Ovary (tissue), 9 donors: Measurements from ENCODE around the gene C1orf226. TPM values are rescaled to one million over a fixed set of nuclear protein-coding genes. Genes with fewer than 3 reads are reported as not detected.

Source experiments
- DNase-seq, 5 donors: peaks; one replicate each; pipeline ENCODE4 v3.0.0-alpha.2; 2019 to 2020
- H3K27ac ChIP-seq, 2 donors: fragments of 200-600 bp; one replicate each; pipeline versions ENCODE4 v1.5.1 to v1.8.0; 2019 to 2022
- H3K27me3 ChIP-seq: fragments of 200-600 bp; one replicate; pipeline ENCODE4 v1.8.0; 2022
- H3K36me3 ChIP-seq: fragments of 200-600 bp; sonication (generic); one replicate; pipeline ENCODE4 v1.5.1; 2019
- H3K4me1 ChIP-seq: one replicate; pipeline ENCODE4 v1.8.1; 2013; ENCODE audit warnings: mild to moderate bottlenecking, moderate library complexity; ENCODE audit not compliant: insufficient read depth
- H3K4me3 ChIP-seq: fragments of 200-600 bp; sonication (generic); one replicate; pipeline ENCODE4 v1.5.1; 2017
- H3K9me3 ChIP-seq, 2 donors: fragments of 200-600 bp in 1 of 2; sonication (generic) in 1 of 2; one replicate each; pipeline versions ENCODE4 v1.5.1 to v1.8.1; 2013 to 2019; ENCODE audit warnings: mild to moderate bottlenecking in 1 of 2, moderate library complexity in 1 of 2
- EP300 ChIP-seq: sonication (generic); formaldehyde crosslinking; IDR thresholded peaks from one replicate; pipeline ENCODE4 v1.6.1; 2017; ENCODE audit warnings: antibody characterized with exemption
- POLR2A ChIP-seq: fragments of 450-650 bp; IDR thresholded peaks from one replicate; pipeline ENCODE4 v1.6.1; 2017; ENCODE audit warnings: antibody characterized with exemption, mild to moderate bottlenecking, moderate library complexity
- WGBS, 3 donors: extraction: QIAGEN DNeasy Blood & Tissue Kit in 1 of 3; methylation state at CpG; one replicate each; pipeline versions ENCODE4 v1.1.5 to v1.1.7; 2013 to 2017; 5-methylcytosine and 5-hydroxymethylcytosine counted together
- intact Hi-C, 4 donors: fragments of 100-400 bp; cut with DNase I; formaldehyde crosslinking; loops; one replicate each; pipeline versions ENCODE4 v1.11.0 to v1.15.1; 2022 to 2023
- polyA plus RNA-seq, 2 donors: library from polyadenylated mRNA; stranded (reverse); fragments of 200-250 nt in 1 of 2; fragments of 350-450 nt in 1 of 2; fragmentation: Illumina TruSeq in 1 of 2; extraction: RNeasy Lipid Tissue Mini Kit (QIAGEN cat#74804) in 1 of 2; gene quantifications; one replicate each; pipeline ENCODE4 v1.2.3, GENCODE V29; 2013 to 2014
- total RNA-seq, 7 donors: library from RNA; depleted of rRNA in 2 of 7; stranded (reverse); fragments of >200 nt in 2 of 7; fragmentation: NEBNext Ultra II Directional in 3 of 7; extraction: Animal tissue kit (Norgen Biotek cat#: 25700) in 3 of 7; gene quantifications; one replicate each; pipeline versions ENCODE4 v1.1.0 to v1.2.4, GENCODE V29; 2016 to 2023
- TF ChIP-seq, protein P1 (sequence below), 3 donors: fragments of 450-650 bp in 2 of 3; fragments of 200-600 bp in 1 of 3; IDR thresholded peaks; one replicate each; pipeline versions ENCODE4 v1.5.1 to v1.8.0; 2016 to 2022; ENCODE audit warnings: antibody characterized with exemption in 3 of 3, mild to moderate bottlenecking in 1 of 3
- donor health status: DM: no; HTN: no; CAD: no; lungs with moderate emphysema.
- donor health status: DM: no; HTN: no; CAD: no.
- donor health status: Bipolar disorder and iron deficiency.
- donor health status: DM: yes; HTN: yes; CAD: no.
- donor health status: DM: no; HTN: no; CAD: no.
- donor health status: DM: yes; HTN: yes; CAD: no.

The C1orf226 gene
- total and polyA plus RNA-seq, 9 donors, result 0.36 to 8.4 (median 1.5) TPM

- no peak overlapping the region for H3K4me3 ChIP-seq
- H3K27ac ChIP-seq, result no peak overlapping the region
- H3K4me1 ChIP-seq, result no peaks in the 10 kb centered on the region
- TF ChIP-seq, protein P1, sequence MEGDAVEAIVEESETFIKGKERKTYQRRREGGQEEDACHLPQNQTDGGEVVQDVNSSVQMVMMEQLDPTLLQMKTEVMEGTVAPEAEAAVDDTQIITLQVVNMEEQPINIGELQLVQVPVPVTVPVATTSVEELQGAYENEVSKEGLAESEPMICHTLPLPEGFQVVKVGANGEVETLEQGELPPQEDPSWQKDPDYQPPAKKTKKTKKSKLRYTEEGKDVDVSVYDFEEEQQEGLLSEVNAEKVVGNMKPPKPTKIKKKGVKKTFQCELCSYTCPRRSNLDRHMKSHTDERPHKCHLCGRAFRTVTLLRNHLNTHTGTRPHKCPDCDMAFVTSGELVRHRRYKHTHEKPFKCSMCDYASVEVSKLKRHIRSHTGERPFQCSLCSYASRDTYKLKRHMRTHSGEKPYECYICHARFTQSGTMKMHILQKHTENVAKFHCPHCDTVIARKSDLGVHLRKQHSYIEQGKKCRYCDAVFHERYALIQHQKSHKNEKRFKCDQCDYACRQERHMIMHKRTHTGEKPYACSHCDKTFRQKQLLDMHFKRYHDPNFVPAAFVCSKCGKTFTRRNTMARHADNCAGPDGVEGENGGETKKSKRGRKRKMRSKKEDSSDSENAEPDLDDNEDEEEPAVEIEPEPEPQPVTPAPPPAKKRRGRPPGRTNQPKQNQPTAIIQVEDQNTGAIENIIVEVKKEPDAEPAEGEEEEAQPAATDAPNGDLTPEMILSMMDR (IDR thresholded peaks at IDR 0.05), result no peak
- no peak for TF ChIP-seq EP300
- 71 to 95% (median 90%) methylated on average over 1 of the region's 1 CpG for WGBS, 3 donors
- H3K36me3 ChIP-seq, result no peaks in the 10 kb centered on the region
- intact Hi-C loops, result no loop called here
- H3K27me3 ChIP-seq, result no peaks in the 10 kb centered on the region
- H3K9me3 ChIP-seq, result no peaks in the 10 kb centered on the region
- no peak for DNase-seq
Observed at GRCh38 chr1:162364498-162364897, 17.0 kb upstream of the C1orf226 start.

- intact Hi-C loops, result no loop called here
Observed at GRCh38 chr1:162365284-162366020, 16.1 kb upstream of the C1orf226 start.

GRCh38 chr1:162366149-162366548, 15.4 kb upstream of the C1orf226 start:
- Histone ChIP-seq H3K36me3 (no peaks in the 10 kb centered on the region), H3K9me3 (no peaks in the 10 kb centered on the region), H3K4me3 (no peak overlapping the region), H3K27ac (no peak overlapping the region), H3K4me1 (no peaks in the 10 kb centered on the region), H3K27me3 (no peaks in the 10 kb centered on the region)
- intact Hi-C loops, result no loop called here
- WGBS, 3 donors, result 66 to 67% (median 66%) methylated on average over 4 of the region's 4 CpGs
- DNase-seq, result no peak
- TF ChIP-seq, protein P1 (IDR thresholded peaks at IDR 0.05), result no peak
- TF ChIP-seq POLR2A (no peak), EP300 (no peak)

More at GRCh38 chr1:162365284-162366020, 16.1 kb upstream of the C1orf226 start:
- Histone ChIP-seq H3K4me3 (no peak overlapping the region), H3K27me3 (no peaks in the 10 kb centered on the region), H3K4me1 (no peaks in the 10 kb centered on the region), H3K27ac (no peak overlapping the region), H3K36me3 (no peaks in the 10 kb centered on the region), H3K9me3 (no peaks in the 10 kb centered on the region)
- TF ChIP-seq EP300 (no peak), POLR2A (no peak)
- TF ChIP-seq, protein P1 (IDR thresholded peaks at IDR 0.05), result no peak
- WGBS, 3 donors, result 93 to 97% (median 96%) methylated on average over 10 of the region's 10 CpGs
- DNase-seq, result no peak

DNA sequence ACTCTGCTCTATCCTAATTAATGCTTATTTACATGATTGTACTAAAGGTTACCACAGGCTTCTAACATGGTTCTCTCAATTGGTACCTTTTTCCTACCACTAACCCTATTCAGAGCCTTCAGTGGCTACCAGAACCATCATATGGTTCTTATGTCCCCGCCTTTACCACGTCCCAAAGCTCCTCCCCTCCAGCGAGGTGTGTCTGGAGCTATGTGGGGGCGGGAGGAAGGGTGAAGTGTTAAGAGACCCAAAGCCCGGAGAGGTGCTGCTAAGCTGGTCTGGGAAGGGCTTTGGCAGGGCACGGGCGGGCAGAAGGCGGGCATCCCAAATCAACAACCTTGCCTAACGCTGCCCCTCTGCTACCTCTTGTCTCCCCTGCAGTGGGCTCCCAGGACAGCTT, 14.9 kb upstream of the C1orf226 start:
- no peaks in the 10 kb centered on the region for H3K36me3 ChIP-seq
- no peak overlapping the region for H3K27ac ChIP-seq
- 80 to 90% (median 84%) methylated on average over 9 of the region's 9 CpGs for WGBS, 3 donors
- H3K4me3 ChIP-seq, result no peak overlapping the region
- no peaks in the 10 kb centered on the region for H3K27me3 ChIP-seq
- TF ChIP-seq, protein P1 (IDR thresholded peaks at IDR 0.05), result no peak
- no peak for TF ChIP-seq EP300
- H3K9me3 ChIP-seq, result no peaks in the 10 kb centered on the region
- DNase-seq, result no peak
- H3K4me1 ChIP-seq, result no peaks in the 10 kb centered on the region
- intact Hi-C loops, result no loop called here
